IMR-90 (cell line): ENCODE data around the gene THSD8. TPM values are rescaled to one million over a fixed set of nuclear protein-coding genes. Genes with fewer than 3 reads are reported as not detected.

Source experiments
- ATAC-seq: fragments of 200-7000 bp; cut with Tn5 transposase; 2 replicates; pipeline ENCODE4 v1.9.1; 2020; ENCODE audit warnings: low read depth, mild to moderate bottlenecking, moderate library complexity
- BruUV-seq: library from RNA; stranded (reverse); fragments of 400-500 nt; replicated peaks from 2 replicates; lab custom pipeline; 2021; lab: Mats Ljungman, UMichigan
- CTCF ChIA-PET: fragments of 300-600 bp; formaldehyde crosslinking; extraction: SDS; loops from one replicate; lab custom pipeline; 2021; ENCODE audit warnings: antibody characterized with exemption; lab: Yijun Ruan, JAX
- POLR2A ChIA-PET: fragments of 300-600 bp; sonication (Branson Sonifier 250); formaldehyde crosslinking; loops from one replicate; lab custom pipeline; 2022; ENCODE audit warnings: antibody characterized with exemption; ENCODE audit not compliant: unreplicated experiment; lab: Charles Lee
- DNase-seq: peaks from one replicate; pipeline ENCODE4 v3.0.0; 2013
- H2AFZ ChIP-seq: replicated peaks from 2 replicates; pipeline ENCODE3; 2013; ENCODE audit warnings: low read length, mild to moderate bottlenecking; ENCODE audit not compliant: poor library complexity
- H2AK5ac ChIP-seq: 2 replicates; pipeline ENCODE4 v1.6.1; 2013; ENCODE audit warnings: low read depth, low read length, inconsistent platforms
- H2AK9ac ChIP-seq: replicated peaks from 2 replicates; pipeline ENCODE3; 2013; ENCODE audit warnings: mild to moderate bottlenecking, low read depth, low read length, moderate library complexity; ENCODE audit not compliant: poor library complexity
- H2BK120ac ChIP-seq: 2 replicates; pipeline ENCODE4 v1.6.1; 2013; ENCODE audit warnings: low read depth, low read length, inconsistent platforms
- H2BK15ac ChIP-seq: 3 replicates; pipeline ENCODE4 v1.6.1; 2013; ENCODE audit warnings: low read depth, low read length, inconsistent platforms
- H2BK20ac ChIP-seq: 2 replicates; pipeline ENCODE4 v1.6.1; 2013; ENCODE audit warnings: low read depth, mild to moderate bottlenecking, inconsistent platforms, low read length, moderate library complexity
- H2BK5ac ChIP-seq: 2 replicates; pipeline ENCODE4 v1.6.1; 2013; ENCODE audit warnings: mild to moderate bottlenecking, low read depth, low read length, inconsistent platforms; ENCODE audit not compliant: poor library complexity, severe bottlenecking
- H3K14ac ChIP-seq: replicated peaks from 2 replicates; pipeline ENCODE4 v1.6.1; 2013; ENCODE audit warnings: low read depth, low read length, inconsistent platforms
- H3K18ac ChIP-seq: 2 replicates; pipeline ENCODE4 v1.6.1; 2013; ENCODE audit warnings: low read depth, low read length, control low read depth
- H3K23ac ChIP-seq: 2 replicates; pipeline ENCODE4 v1.6.1; 2013; ENCODE audit warnings: low read depth, low read length, inconsistent platforms
- H3K27ac ChIP-seq: 2 replicates; pipeline ENCODE4 v1.5.1; 2013; ENCODE audit warnings: mild to moderate bottlenecking, control low read depth, low read length; ENCODE audit not compliant: insufficient read depth
- H3K27me3 ChIP-seq: 2 replicates; pipeline ENCODE4 v1.6.1; 2013; ENCODE audit warnings: low read length; ENCODE audit not compliant: control insufficient read depth, insufficient read depth
- H3K36me3 ChIP-seq: 2 replicates; pipeline ENCODE4 v1.6.1; 2013; ENCODE audit warnings: low read length, mixed read lengths; ENCODE audit not compliant: control insufficient read depth, insufficient read depth
- H3K4ac ChIP-seq: 2 replicates; pipeline ENCODE4 v1.6.1; 2013; ENCODE audit warnings: low read depth, low read length, inconsistent platforms
- H3K4me1 ChIP-seq: 2 replicates; pipeline ENCODE4 v1.6.1; 2013; ENCODE audit warnings: low read length, mixed read lengths; ENCODE audit not compliant: control insufficient read depth, insufficient read depth
- H3K4me2 ChIP-seq: 2 replicates; pipeline ENCODE4 v1.6.1; 2013; ENCODE audit warnings: low read depth, mild to moderate bottlenecking, control low read depth, low read length, moderate library complexity
- H3K4me3 ChIP-seq: 2 replicates; pipeline ENCODE4 v1.5.1; 2013; ENCODE audit warnings: low read depth, mild to moderate bottlenecking, control low read depth, low read length, moderate library complexity; ENCODE audit not compliant: insufficient read depth
- H3K56ac ChIP-seq: 2 replicates; pipeline ENCODE4 v1.6.1; 2013; ENCODE audit warnings: low read length, inconsistent platforms; ENCODE audit not compliant: insufficient read depth; ENCODE audit errors: extremely low read depth
- H3K79me1 ChIP-seq, 2 experiments: 2 replicates each; pipeline ENCODE4 v1.6.1; 2013; ENCODE audit warnings: low read length in 2 of 2, inconsistent platforms in 1 of 2, low read depth in 1 of 2
- H3K9ac ChIP-seq: 2 replicates; pipeline ENCODE4 v1.6.1; 2013; ENCODE audit warnings: low read depth, low read length, control low read depth
- H3K9me1 ChIP-seq: 2 replicates; pipeline ENCODE4 v1.6.1; 2013; ENCODE audit warnings: low read length, inconsistent platforms; ENCODE audit not compliant: insufficient read depth
- H3K9me3 ChIP-seq: 2 replicates; pipeline ENCODE4 v1.6.1; 2013; ENCODE audit warnings: low read length; ENCODE audit not compliant: control insufficient read depth, insufficient read depth
- H4K20me1 ChIP-seq: 2 replicates; pipeline ENCODE4 v1.6.1; 2013; ENCODE audit warnings: low read length, inconsistent platforms; ENCODE audit not compliant: insufficient read depth
- H4K5ac ChIP-seq: 2 replicates; pipeline ENCODE4 v1.6.1; 2013; ENCODE audit warnings: mild to moderate bottlenecking, low read depth, low read length, control low read depth
- H4K8ac ChIP-seq, 2 experiments: 2 replicates each; pipeline ENCODE4 v1.6.1; 2013; ENCODE audit warnings: low read depth in 2 of 2, low read length in 2 of 2, control low read depth in 1 of 2, inconsistent platforms in 1 of 2
- H4K91ac ChIP-seq: 2 replicates; pipeline ENCODE4 v1.6.1; 2013; ENCODE audit warnings: low read depth, low read length, inconsistent platforms; ENCODE audit not compliant: insufficient read depth
- CHD1 ChIP-seq: IDR thresholded peaks from 2 replicates; pipeline ENCODE4 v1.6.1; 2012; ENCODE audit warnings: low read depth, low read length, improper control_type of control experiment
- CTCF ChIP-seq: conservative IDR thresholded peaks from 2 replicates; pipeline ENCODE4 v1.5.1; 2012; ENCODE audit warnings: mild to moderate bottlenecking, low read depth, low read length, improper control_type of control experiment
- FOS ChIP-seq: fragments of 150-350 bp; IDR thresholded peaks from 2 replicates; pipeline ENCODE4 v1.6.1; 2016; ENCODE audit warnings: low read depth, low read length
- MAFK ChIP-seq: IDR thresholded peaks from 2 replicates; pipeline ENCODE4 v1.6.1; 2012; ENCODE audit warnings: low read depth, low read length, improper control_type of control experiment
- MAZ ChIP-seq: IDR thresholded peaks from 2 replicates; pipeline ENCODE4 v1.6.1; 2012; ENCODE audit warnings: low read depth, mild to moderate bottlenecking, low read length, improper control_type of control experiment, moderate library complexity, borderline replicate concordance
- POLR2A ChIP-seq: IDR thresholded peaks from 2 replicates; pipeline ENCODE4 v1.6.1; 2012; ENCODE audit warnings: mild to moderate bottlenecking, low read depth, low read length
- RAD21 ChIP-seq: IDR thresholded peaks from 2 replicates; pipeline ENCODE4 v1.6.1; 2012; ENCODE audit warnings: low read length, improper control_type of control experiment
- RCOR1 ChIP-seq: IDR thresholded peaks from 2 replicates; pipeline ENCODE4 v1.6.1; 2012; ENCODE audit warnings: mild to moderate bottlenecking, low read length, improper control_type of control experiment; ENCODE audit not compliant: insufficient replicate concordance
- SMC3 ChIP-seq: fragments of 150-350 bp; IDR thresholded peaks from 2 replicates; pipeline ENCODE4 v1.6.1; 2016; ENCODE audit warnings: low read depth, mild to moderate bottlenecking, antibody characterized with exemption, low read length, moderate library complexity
- WGBS, 2 experiments: methylation state at CpG; one replicate each; pipeline versions ENCODE4 v1.1.5 to v1.1.7; 2013; ENCODE audit warnings: missing lambda C conversion rate in 2 of 2; ENCODE audit not compliant: insufficient read length in 1 of 2; ENCODE audit errors: extremely low coverage in 2 of 2; 5-methylcytosine and 5-hydroxymethylcytosine counted together
- dilution Hi-C: fragments of 300-500 bp; cut with HindIII; formaldehyde crosslinking; loops from one replicate; pipeline ENCODE4 v1.14.3; 2018; ENCODE audit warnings: low sequenced_read_pairs; ENCODE audit not compliant: unreplicated experiment
- in situ Hi-C: fragments of 300-500 bp; cut with MboI; formaldehyde crosslinking; loops from 3 replicates; pipeline ENCODE4 v1.14.3; 2019; ENCODE audit warnings: low sequenced_read_pairs, inconsistent platforms, mixed read lengths
- intact Hi-C: fragments of 100-400 bp; cut with micrococcal nuclease; formaldehyde crosslinking; loops from 2 replicates; pipeline ENCODE4 v1.10.0; 2022
- polyA plus RNA-seq, 3 experiments: library from polyadenylated mRNA; depleted of rRNA; stranded (reverse); fragments of >200 nt; gene quantifications; 2 replicates each; pipeline ENCODE4 v1.2.3, GENCODE V29; 2012; ENCODE audit warnings: low replicate concordance in 1 of 3
- total RNA-seq: library from RNA; depleted of rRNA; stranded (reverse); fragments of >200 nt; gene quantifications from 2 replicates; pipeline ENCODE4 v1.2.3, GENCODE V29; 2012
- TF ChIP-seq, protein P1 (sequence below): fragments of 150-350 bp; IDR thresholded peaks from 2 replicates; pipeline ENCODE4 v1.6.1; 2017; ENCODE audit warnings: mild to moderate bottlenecking, antibody characterized with exemption, low read length, low read depth

Gene THSD8
- total and polyA plus RNA-seq, 2 of the 4 experiments (the other 2 are of a cell fraction), result 0.68 TPM; not detected in 1

DNA sequence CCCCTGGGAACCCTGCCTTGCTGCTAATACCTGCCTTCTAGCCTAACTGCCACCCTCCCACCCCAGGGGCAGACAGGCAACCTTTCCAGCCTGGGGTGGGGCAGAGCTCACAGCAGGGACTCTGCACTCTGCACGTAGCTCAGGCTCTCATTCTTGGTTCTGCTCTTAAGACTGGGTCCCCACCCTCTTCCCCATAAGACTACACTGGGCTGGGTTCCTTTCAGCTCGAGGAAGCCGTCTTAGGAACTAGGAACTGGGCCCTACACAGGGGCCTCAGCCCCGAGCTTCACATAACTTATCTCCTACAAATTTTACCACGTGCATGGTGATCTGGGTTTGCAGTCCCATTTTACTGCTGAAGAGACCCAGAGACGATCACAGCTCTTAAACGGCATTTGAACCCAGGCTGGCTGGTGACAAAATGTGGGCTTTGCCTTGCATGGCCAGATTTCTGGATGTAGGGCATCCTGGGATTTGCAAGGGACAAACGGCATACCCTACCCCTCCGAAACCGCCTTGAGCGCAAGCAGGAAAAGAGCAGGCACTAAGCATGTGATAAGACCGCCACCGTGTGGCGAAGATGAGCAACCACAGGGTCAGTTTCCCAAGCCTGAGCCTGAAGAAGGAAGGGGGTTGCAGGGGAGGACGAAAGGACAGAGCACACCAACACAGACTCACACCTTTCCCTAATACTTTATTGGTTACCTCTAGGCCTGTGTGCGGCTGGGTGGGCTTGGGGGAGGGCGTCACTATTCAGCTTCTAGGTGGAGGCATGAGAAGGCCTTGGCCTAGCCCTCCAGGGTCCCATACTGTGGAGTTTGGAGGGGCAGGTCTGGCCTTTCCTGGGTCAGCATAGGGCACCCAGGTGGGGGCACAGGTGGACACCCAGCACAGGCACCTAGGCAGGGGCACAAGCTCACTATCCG, 5.5 kb upstream of the THSD8 start:
- POLR2A ChIA-PET, result no interaction called here
- Histone ChIP-seq H4K91ac (no peak overlapping the region), H2BK5ac (no peak overlapping the region), H3K56ac (no peak overlapping the region), H2BK20ac (no peak overlapping the region), H2BK120ac (no peak overlapping the region), H3K4ac (peak overlapping the region; percentile 19), H3K14ac (no peak overlapping the region), H2AK5ac (peak overlapping the region; percentile 27; the same call in 1 of the 2 replicates), H2BK15ac (no peak overlapping the region), H3K9ac (no peak overlapping the region), H3K9me1 (no peaks in the 10 kb centered on the region), H3K18ac (no peak overlapping the region), H3K4me2 (no peak overlapping the region), H3K27ac (no peak overlapping the region), H4K8ac (peak overlapping the region in 1 of 2 experiments; percentile 37; a peak in 1 of 4 replicates), H3K9me3 (no peaks in the 10 kb centered on the region), H3K79me1 (peaks cover 4 to 36% of the 10 kb centered on the region in 2 experiments; a peak in 3 of 4 replicates), H3K4me3 (no peak overlapping the region), H3K4me1 (peaks cover 6% of the 10 kb centered on the region), H3K27me3 (no peaks in the 10 kb centered on the region), H4K5ac (no peak overlapping the region), H4K20me1 (peaks cover 19% of the 10 kb centered on the region), H3K23ac (no peak overlapping the region), H2AK9ac (peak overlapping the region; percentile 86), H3K36me3 (peaks cover 9% of the 10 kb centered on the region), H2AFZ (peak overlapping the region; percentile 69)
- CTCF ChIA-PET, result interaction anchor here (0.6 to 4.1 kb wide), 9 partner anchors 14 to 218 kb away, joined by 3 to 30 read pairs (median 5); no protein-coding TSS in a partner anchor
- DNase-seq (peak; percentile 81), ATAC-seq (peak; percentile 38)
- dilution Hi-C loops, result no loop called here
- no peak; the same call in 1 of the 2 replicates for TF ChIP-seq MAFK
- TF ChIP-seq MAZ, result peak; percentile 51; the same call in 1 of the 2 replicates
- TF ChIP-seq CTCF, result peak; percentile 98; the same call in 1 of the 2 replicates
- TF ChIP-seq RCOR1, result no peak
- TF ChIP-seq RAD21, result peak; percentile 99
- peak; percentile 76; the same call in 1 of the 2 replicates for TF ChIP-seq POLR2A
- TF ChIP-seq, protein P1, sequence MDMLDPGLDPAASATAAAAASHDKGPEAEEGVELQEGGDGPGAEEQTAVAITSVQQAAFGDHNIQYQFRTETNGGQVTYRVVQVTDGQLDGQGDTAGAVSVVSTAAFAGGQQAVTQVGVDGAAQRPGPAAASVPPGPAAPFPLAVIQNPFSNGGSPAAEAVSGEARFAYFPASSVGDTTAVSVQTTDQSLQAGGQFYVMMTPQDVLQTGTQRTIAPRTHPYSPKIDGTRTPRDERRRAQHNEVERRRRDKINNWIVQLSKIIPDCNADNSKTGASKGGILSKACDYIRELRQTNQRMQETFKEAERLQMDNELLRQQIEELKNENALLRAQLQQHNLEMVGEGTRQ, result no peak
- TF ChIP-seq SMC3, result peak; percentile 94
- TF ChIP-seq CHD1, result peak; percentile 72; the same call in 1 of the 2 replicates
- no peak for TF ChIP-seq FOS
- in situ Hi-C loops, result loop anchor here (25.0 kb wide), 1 partner anchor 1041 kb away; no protein-coding TSS in a partner anchor
- BruUV-seq, result no TSS peak
- 19% methylated on average over 3 of the region's 18 CpGs; no CpG with 5 or more reads in 1 of the 2 experiments for WGBS, 2 experiments
- intact Hi-C loops, result loop anchor here (1.0 kb wide), 5 partner anchors 19 to 120 kb away; no protein-coding TSS in a partner anchor
